Measurements from ENCODE around the gene KRTCAP2.

DNA sequence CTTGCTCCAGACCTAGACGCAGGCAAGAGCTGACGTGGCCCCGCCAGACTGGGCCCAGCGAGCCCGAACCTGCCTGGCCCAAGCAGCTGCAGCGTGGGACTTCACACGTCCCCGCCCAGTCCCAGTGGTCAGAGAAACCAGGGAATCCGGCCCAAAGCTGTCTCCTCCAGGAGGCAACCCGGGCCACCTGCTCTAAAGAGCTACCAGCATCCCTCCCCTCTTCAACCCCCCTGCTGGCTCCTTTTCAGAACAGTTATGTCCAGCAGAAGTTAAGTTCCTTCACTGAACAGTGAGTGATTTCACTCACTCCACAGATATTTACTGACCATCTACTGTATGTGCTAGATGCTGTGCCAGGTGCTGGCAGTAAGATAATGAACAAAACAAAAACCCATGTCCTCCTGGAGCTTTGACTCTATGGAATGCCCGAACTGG is 47.6 kb downstream of the KRTCAP2 start:
- TF ChIP-seq, protein P1, sequence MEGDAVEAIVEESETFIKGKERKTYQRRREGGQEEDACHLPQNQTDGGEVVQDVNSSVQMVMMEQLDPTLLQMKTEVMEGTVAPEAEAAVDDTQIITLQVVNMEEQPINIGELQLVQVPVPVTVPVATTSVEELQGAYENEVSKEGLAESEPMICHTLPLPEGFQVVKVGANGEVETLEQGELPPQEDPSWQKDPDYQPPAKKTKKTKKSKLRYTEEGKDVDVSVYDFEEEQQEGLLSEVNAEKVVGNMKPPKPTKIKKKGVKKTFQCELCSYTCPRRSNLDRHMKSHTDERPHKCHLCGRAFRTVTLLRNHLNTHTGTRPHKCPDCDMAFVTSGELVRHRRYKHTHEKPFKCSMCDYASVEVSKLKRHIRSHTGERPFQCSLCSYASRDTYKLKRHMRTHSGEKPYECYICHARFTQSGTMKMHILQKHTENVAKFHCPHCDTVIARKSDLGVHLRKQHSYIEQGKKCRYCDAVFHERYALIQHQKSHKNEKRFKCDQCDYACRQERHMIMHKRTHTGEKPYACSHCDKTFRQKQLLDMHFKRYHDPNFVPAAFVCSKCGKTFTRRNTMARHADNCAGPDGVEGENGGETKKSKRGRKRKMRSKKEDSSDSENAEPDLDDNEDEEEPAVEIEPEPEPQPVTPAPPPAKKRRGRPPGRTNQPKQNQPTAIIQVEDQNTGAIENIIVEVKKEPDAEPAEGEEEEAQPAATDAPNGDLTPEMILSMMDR (IDR thresholded peaks at IDR 0.05; ENCODE audit: poor library complexity): no peak
- TF ChIP-seq EZH2 (IDR thresholded peaks at IDR 0.05; ENCODE audit: borderline replicate concordance) (no peak), EZH2phosphoT487 (IDR thresholded peaks at IDR 0.05; ENCODE audit: low read depth, severe bottlenecking, unreplicated experiment) (no peak)

Data from hepatocyte (in vitro differentiated cells).